IPS DF 19.7 (cell line): ENCODE results near the gene SLC7A9.
"Not testable (repeated sequence)": the region's sequence is repeated elsewhere in the genome, so short reads cannot be mapped to it uniquely, and the experiment has no call there.

Experiments
- DNase-seq: peaks from one replicate; pipeline ENCODE4 v3.0.0-alpha.2; 2013; ENCODE audit warnings: low read depth, low spot score

SLC7A9 gene

GRCh38 chr19:32802840-32803239 is 66.7 kb downstream of the SLC7A9 start:
- DNase-seq, result no peak

DNA sequence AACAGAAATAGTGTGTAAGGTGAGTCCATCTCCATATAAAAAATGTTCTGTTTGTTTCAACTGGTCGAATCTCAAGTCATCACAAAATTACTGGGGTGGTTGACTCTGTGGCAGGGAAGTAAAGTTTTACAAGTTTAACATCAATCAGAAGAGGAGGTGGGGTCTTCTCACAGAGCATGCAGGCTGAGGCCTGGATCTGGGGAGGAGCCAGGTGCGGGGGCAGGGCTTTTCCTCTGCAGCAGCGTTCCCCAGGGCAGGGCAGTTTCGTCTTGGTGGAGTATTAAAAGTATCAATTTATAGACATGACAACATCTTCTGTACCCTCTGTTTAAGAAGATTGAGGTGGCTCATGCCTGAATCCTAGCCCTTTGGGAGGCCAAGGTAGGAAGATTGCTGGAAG is 68.8 kb downstream of the SLC7A9 start:
- no peak for DNase-seq

DNA sequence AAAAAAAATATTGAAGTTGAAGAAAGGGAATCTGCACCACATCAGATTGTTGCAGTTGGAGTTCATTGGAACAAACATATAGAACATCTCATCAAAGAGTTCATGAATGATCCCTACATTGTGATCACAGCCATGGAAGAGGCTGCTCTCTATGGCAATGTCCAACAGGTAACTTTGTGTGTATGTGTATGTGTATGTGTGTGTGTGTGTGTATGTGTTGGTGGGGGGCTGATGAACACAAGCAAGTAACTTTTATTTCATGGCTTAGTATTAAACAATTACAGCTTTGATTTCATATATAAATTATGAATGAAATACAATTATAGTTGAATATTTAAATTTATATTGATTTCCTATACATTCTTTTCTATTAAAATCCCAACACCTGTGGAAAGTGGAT is 69.4 kb downstream of the SLC7A9 start:
- no peak for DNase-seq

GRCh38 chr19:32798201-32798600 is 71.4 kb downstream of the SLC7A9 start:
- DNase-seq, result no peak

GRCh38 chr19:32789429-32789828 is 80.1 kb downstream of the SLC7A9 start:
- no peak for DNase-seq

DNA sequence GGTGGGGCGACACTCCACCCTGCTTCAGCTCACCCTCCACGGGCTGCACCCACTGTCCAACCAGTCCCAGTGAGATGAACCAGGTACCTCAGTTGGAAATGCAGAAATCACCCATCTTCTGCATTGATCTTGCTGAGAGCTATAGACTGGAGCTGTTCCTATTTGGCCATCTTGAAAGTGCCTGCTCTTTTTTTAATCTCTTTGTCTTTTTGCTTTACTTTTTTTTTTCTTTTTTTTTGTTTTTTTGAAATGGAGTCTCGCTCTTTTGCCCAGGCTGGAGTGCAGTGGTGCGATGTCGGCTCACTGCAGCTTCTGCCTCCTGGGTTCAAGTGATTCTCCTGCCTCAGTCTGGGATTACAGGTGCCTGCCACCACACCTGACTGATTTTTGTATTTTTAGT is 81.7 kb downstream of the SLC7A9 start:
- not testable (repeated sequence) for DNase-seq

DNA sequence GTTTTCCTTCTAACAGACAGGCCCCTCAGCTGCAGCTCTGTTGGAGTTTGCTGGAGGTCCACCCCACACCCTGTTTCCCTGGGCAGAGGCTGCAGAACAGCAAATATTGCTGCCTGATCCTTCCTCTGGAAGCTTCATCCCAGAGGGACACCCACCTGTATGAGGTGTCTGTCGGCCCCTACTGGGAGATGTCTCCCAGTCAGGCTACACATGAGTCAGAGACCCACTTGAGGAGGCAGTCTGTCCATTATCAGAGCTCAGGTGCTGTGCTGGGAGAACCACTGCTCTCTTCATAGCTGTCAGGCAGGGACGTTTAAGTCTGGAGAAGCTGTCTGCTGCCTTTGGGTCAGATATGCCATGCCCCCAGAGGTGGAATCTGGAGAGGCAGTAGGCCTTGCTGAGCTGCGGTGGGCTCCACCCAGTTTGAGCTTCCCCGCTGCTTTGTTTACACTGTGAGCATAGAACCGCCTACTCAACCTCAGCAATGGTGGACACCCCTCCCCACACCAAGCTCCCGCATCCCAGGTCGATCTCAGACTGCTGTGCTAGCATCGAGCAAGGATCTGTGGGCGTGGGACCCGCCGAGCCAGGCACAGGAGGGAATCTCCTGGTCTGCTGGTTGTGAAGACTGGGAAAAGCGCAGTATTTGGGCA is 82.3 kb downstream of the SLC7A9 start:
- peak; percentile 28 for DNase-seq

- DNase-seq, result not testable (repeated sequence)
These were observed 87.5 kb downstream of the SLC7A9 start for GRCh38 chr19:32782089-32782488.

DNA sequence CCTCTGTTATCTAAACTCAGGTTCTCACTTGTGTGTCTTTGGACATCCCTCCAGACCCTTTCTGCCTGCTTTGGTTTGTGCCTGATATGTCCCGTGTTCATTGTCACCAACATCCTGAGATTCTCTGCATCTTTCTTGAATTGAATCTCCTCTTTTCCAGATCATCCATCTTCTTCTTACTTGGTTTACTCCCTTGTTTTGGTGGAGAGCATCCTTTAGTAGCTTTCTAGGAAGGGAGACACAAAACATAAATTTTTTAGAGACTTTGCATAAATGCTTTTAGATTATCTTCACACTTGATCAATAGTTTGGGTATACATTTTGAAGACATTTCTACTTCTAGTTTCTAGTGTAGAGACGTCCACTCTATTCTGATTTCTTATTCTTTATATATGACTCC is 88.3 kb downstream of the SLC7A9 start:
- no peak for DNase-seq
